SU-DHL-6 (cell line): ENCODE data around the gene HDAC11.

ENCODE experiments used
- H2AFZ ChIP-seq: fragments of 200-600 bp; sonication (generic); 2 replicates; pipeline ENCODE4 v1.6.1; 2014; ENCODE audit warnings: low read depth, mild to moderate bottlenecking, moderate library complexity, mixed read lengths, antibody characterized with exemption, low read length; ENCODE audit not compliant: severe bottlenecking
- H3F3A ChIP-seq: fragments of 200-600 bp; shearing (Covaris generic); 2 replicates; pipeline ENCODE4 v1.6.0; 2016; ENCODE audit warnings: antibody characterized with exemption, mild to moderate bottlenecking; ENCODE audit not compliant: insufficient read depth
- H3K27ac ChIP-seq: fragments of 200-600 bp; sonication (generic); 2 replicates; pipeline ENCODE4 v1.5.1; 2016; ENCODE audit warnings: low read depth, mild to moderate bottlenecking, low read length, moderate library complexity, mixed read lengths
- H3K27me3 ChIP-seq: fragments of 200-600 bp; sonication (generic), shearing (Covaris generic); 2 replicates; pipeline ENCODE4 v1.6.0; 2014; ENCODE audit warnings: mild to moderate bottlenecking, low read length
- H3K36me3 ChIP-seq: fragments of 200-600 bp; sonication (generic); 2 replicates; pipeline ENCODE4 v1.6.1; 2014; ENCODE audit warnings: mild to moderate bottlenecking, low read length, mixed read lengths
- H3K4me2 ChIP-seq: fragments of 300-600, 200-600 bp; shearing (Covaris generic), sonication (generic); 2 replicates; pipeline ENCODE4 v1.6.0; 2014; ENCODE audit warnings: low read length, low read depth, mild to moderate bottlenecking; ENCODE audit not compliant: poor library complexity, severe bottlenecking
- H3K4me3 ChIP-seq: fragments of 200-600 bp; sonication (generic); 2 replicates; pipeline ENCODE4 v1.5.1; 2014; ENCODE audit warnings: antibody characterized with exemption, low read length, mild to moderate bottlenecking, mixed read lengths; ENCODE audit not compliant: insufficient read depth, poor library complexity, severe bottlenecking
- H3K79me2 ChIP-seq: fragments of 200-600 bp; sonication (generic); 2 replicates; pipeline ENCODE4 v1.6.1; 2014; ENCODE audit warnings: mild to moderate bottlenecking, low read length, moderate library complexity; ENCODE audit not compliant: insufficient read depth
- H3K9ac ChIP-seq: fragments of 200-600 bp; sonication (generic); 2 replicates; pipeline ENCODE4 v1.7.0; 2014; ENCODE audit warnings: mild to moderate bottlenecking, low read length
- H3K9me2 ChIP-seq: fragments of 200-600 bp; sonication (generic); replicated peaks from 2 replicates; pipeline ENCODE4 v1.6.1; 2014; ENCODE audit warnings: low read length; ENCODE audit not compliant: insufficient read depth
- H3K9me3 ChIP-seq: fragments of 200-600 bp; sonication (generic); 2 replicates; pipeline ENCODE4 v1.6.1; 2014; ENCODE audit warnings: low read length, mixed read lengths; ENCODE audit not compliant: insufficient read depth
- H4K20me1 ChIP-seq: fragments of 200-600 bp; sonication (generic); 2 replicates; pipeline ENCODE4 v1.6.1; 2014; ENCODE audit warnings: low read depth, mild to moderate bottlenecking, antibody characterized with exemption, low read length, moderate library complexity, mixed read lengths
- CTCF ChIP-seq: fragments of 200-600 bp; sonication (generic); IDR thresholded peaks from one replicate; pipeline ENCODE4 v1.5.1; 2017; ENCODE audit warnings: antibody characterized with exemption, mild to moderate bottlenecking, low read length, moderate library complexity; ENCODE audit not compliant: insufficient read depth, poor library complexity, severe bottlenecking
- EZH2phosphoT487 ChIP-seq: fragments of 200-600 bp; sonication (generic), shearing (Covaris generic); conservative IDR thresholded peaks from 2 replicates; pipeline ENCODE4 v1.6.1; 2018; ENCODE audit warnings: mild to moderate bottlenecking, antibody characterized with exemption, low read length, moderate library complexity, mixed read lengths

Gene HDAC11

GRCh38 chr3:13525827-13526625 lies 45.9 kb downstream of the HDAC11 start:
- Histone ChIP-seq H3F3A (no peaks in the 10 kb centered on the region), H3K79me2 (no peaks in the 10 kb centered on the region), H3K36me3 (no peaks in the 10 kb centered on the region), H3K9ac (no peak overlapping the region), H2AFZ (no peak overlapping the region), H4K20me1 (no peaks in the 10 kb centered on the region), H3K27me3 (no peaks in the 10 kb centered on the region), H3K4me2 (no peak overlapping the region), H3K9me3 (no peaks in the 10 kb centered on the region), H3K4me3 (no peak overlapping the region), H3K27ac (no peak overlapping the region), H3K9me2 (no peaks in the 10 kb centered on the region)
- TF ChIP-seq CTCF (no peak), EZH2phosphoT487 (no peak)

- no peaks in the 10 kb centered on the region for H3F3A ChIP-seq
- H3K9me3 ChIP-seq: no peaks in the 10 kb centered on the region
- no peak overlapping the region for H3K4me2 ChIP-seq
- H3K9ac ChIP-seq: no peak overlapping the region
- H4K20me1 ChIP-seq: no peaks in the 10 kb centered on the region
- H2AFZ ChIP-seq: no peak overlapping the region
- no peaks in the 10 kb centered on the region for H3K27me3 ChIP-seq
- no peaks in the 10 kb centered on the region for H3K79me2 ChIP-seq
- H3K9me2 ChIP-seq: no peaks in the 10 kb centered on the region
- no peak for TF ChIP-seq CTCF
- TF ChIP-seq EZH2phosphoT487: no peak
- H3K27ac ChIP-seq: no peak overlapping the region
- no peak overlapping the region for H3K4me3 ChIP-seq
- H3K36me3 ChIP-seq: no peaks in the 10 kb centered on the region
These were observed 46.5 kb downstream of the HDAC11 start for GRCh38 chr3:13526626-13526949.

GRCh38 chr3:13528217-13528867 lies 48.2 kb downstream of the HDAC11 start:
- no peak overlapping the region for H3K27ac ChIP-seq
- no peaks in the 10 kb centered on the region for H3K79me2 ChIP-seq
- H4K20me1 ChIP-seq: no peaks in the 10 kb centered on the region
- TF ChIP-seq CTCF: no peak
- no peak for TF ChIP-seq EZH2phosphoT487
- H3F3A ChIP-seq: no peaks in the 10 kb centered on the region
- no peak overlapping the region for H2AFZ ChIP-seq
- no peaks in the 10 kb centered on the region for H3K36me3 ChIP-seq
- no peak overlapping the region for H3K4me3 ChIP-seq
- H3K9me3 ChIP-seq: no peaks in the 10 kb centered on the region
- no peaks in the 10 kb centered on the region for H3K9me2 ChIP-seq
- no peak overlapping the region for H3K4me2 ChIP-seq
- no peak overlapping the region for H3K9ac ChIP-seq
- no peaks in the 10 kb centered on the region for H3K27me3 ChIP-seq
